Measurements from ENCODE around the gene TMEM167B.

DNA sequence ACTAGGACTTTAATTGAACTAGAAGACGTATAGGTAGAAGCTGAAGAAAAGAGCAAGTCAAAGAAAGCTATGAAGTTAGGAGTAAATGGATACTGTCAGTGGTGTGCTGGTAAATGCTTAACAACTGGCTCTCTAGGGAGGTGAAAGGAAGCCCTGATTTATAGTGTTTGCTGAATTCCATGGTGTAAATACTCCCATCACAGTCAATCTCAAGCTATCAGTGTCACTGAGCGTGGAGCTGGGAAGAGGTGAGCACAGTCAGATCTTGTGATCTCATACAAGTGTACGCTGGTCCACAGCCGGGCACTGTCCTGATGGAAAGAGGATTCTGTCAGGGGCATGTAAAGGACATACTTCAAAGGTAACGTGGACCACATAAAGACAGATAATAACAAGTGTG lies 51.7 kb downstream of the TMEM167B start:
- TF ChIP-seq, protein P1, sequence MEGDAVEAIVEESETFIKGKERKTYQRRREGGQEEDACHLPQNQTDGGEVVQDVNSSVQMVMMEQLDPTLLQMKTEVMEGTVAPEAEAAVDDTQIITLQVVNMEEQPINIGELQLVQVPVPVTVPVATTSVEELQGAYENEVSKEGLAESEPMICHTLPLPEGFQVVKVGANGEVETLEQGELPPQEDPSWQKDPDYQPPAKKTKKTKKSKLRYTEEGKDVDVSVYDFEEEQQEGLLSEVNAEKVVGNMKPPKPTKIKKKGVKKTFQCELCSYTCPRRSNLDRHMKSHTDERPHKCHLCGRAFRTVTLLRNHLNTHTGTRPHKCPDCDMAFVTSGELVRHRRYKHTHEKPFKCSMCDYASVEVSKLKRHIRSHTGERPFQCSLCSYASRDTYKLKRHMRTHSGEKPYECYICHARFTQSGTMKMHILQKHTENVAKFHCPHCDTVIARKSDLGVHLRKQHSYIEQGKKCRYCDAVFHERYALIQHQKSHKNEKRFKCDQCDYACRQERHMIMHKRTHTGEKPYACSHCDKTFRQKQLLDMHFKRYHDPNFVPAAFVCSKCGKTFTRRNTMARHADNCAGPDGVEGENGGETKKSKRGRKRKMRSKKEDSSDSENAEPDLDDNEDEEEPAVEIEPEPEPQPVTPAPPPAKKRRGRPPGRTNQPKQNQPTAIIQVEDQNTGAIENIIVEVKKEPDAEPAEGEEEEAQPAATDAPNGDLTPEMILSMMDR (IDR thresholded peaks at IDR 0.05; ENCODE audit: borderline replicate concordance, extremely low read depth, low read length, poor library complexity, severe bottlenecking): no peak
- TF ChIP-seq EZH2 (IDR thresholded peaks at IDR 0.05; ENCODE audit: borderline replicate concordance, low read depth, low read length, severe bottlenecking): no peak

All from DND-41 (cell line).